IMR-90 (cell line): ENCODE results near the gene ACOT12. TPM values are rescaled to one million over a fixed set of nuclear protein-coding genes. Genes with fewer than 3 reads are reported as not detected.

ENCODE experiments used
- ATAC-seq: fragments of 200-7000 bp; cut with Tn5 transposase; 2 replicates; pipeline ENCODE4 v1.9.1; 2020; ENCODE audit warnings: low read depth, mild to moderate bottlenecking, moderate library complexity
- BruUV-seq: library from RNA; stranded (reverse); fragments of 400-500 nt; replicated peaks from 2 replicates; lab custom pipeline; 2021; lab: Mats Ljungman, UMichigan
- CTCF ChIA-PET: fragments of 300-600 bp; formaldehyde crosslinking; extraction: SDS; loops from one replicate; lab custom pipeline; 2021; ENCODE audit warnings: antibody characterized with exemption; lab: Yijun Ruan, JAX
- POLR2A ChIA-PET: fragments of 300-600 bp; sonication (Branson Sonifier 250); formaldehyde crosslinking; loops from one replicate; lab custom pipeline; 2022; ENCODE audit warnings: antibody characterized with exemption; ENCODE audit not compliant: unreplicated experiment; lab: Charles Lee
- DNase-seq: peaks from one replicate; pipeline ENCODE4 v3.0.0; 2013
- H2AFZ ChIP-seq: replicated peaks from 2 replicates; pipeline ENCODE3; 2013; ENCODE audit warnings: low read length, mild to moderate bottlenecking; ENCODE audit not compliant: poor library complexity
- H2AK5ac ChIP-seq: 2 replicates; pipeline ENCODE4 v1.6.1; 2013; ENCODE audit warnings: low read depth, low read length, inconsistent platforms
- H2AK9ac ChIP-seq: replicated peaks from 2 replicates; pipeline ENCODE3; 2013; ENCODE audit warnings: mild to moderate bottlenecking, low read depth, low read length, moderate library complexity; ENCODE audit not compliant: poor library complexity
- H2BK120ac ChIP-seq: 2 replicates; pipeline ENCODE4 v1.6.1; 2013; ENCODE audit warnings: low read depth, low read length, inconsistent platforms
- H2BK15ac ChIP-seq: 3 replicates; pipeline ENCODE4 v1.6.1; 2013; ENCODE audit warnings: low read depth, low read length, inconsistent platforms
- H2BK20ac ChIP-seq: 2 replicates; pipeline ENCODE4 v1.6.1; 2013; ENCODE audit warnings: low read depth, mild to moderate bottlenecking, inconsistent platforms, low read length, moderate library complexity
- H2BK5ac ChIP-seq: 2 replicates; pipeline ENCODE4 v1.6.1; 2013; ENCODE audit warnings: mild to moderate bottlenecking, low read depth, low read length, inconsistent platforms; ENCODE audit not compliant: poor library complexity, severe bottlenecking
- H3K14ac ChIP-seq: replicated peaks from 2 replicates; pipeline ENCODE4 v1.6.1; 2013; ENCODE audit warnings: low read depth, low read length, inconsistent platforms
- H3K18ac ChIP-seq: 2 replicates; pipeline ENCODE4 v1.6.1; 2013; ENCODE audit warnings: low read depth, low read length, control low read depth
- H3K23ac ChIP-seq: 2 replicates; pipeline ENCODE4 v1.6.1; 2013; ENCODE audit warnings: low read depth, low read length, inconsistent platforms
- H3K27ac ChIP-seq: 2 replicates; pipeline ENCODE4 v1.5.1; 2013; ENCODE audit warnings: mild to moderate bottlenecking, control low read depth, low read length; ENCODE audit not compliant: insufficient read depth
- H3K27me3 ChIP-seq: 2 replicates; pipeline ENCODE4 v1.6.1; 2013; ENCODE audit warnings: low read length; ENCODE audit not compliant: control insufficient read depth, insufficient read depth
- H3K36me3 ChIP-seq: 2 replicates; pipeline ENCODE4 v1.6.1; 2013; ENCODE audit warnings: low read length, mixed read lengths; ENCODE audit not compliant: control insufficient read depth, insufficient read depth
- H3K4ac ChIP-seq: 2 replicates; pipeline ENCODE4 v1.6.1; 2013; ENCODE audit warnings: low read depth, low read length, inconsistent platforms
- H3K4me1 ChIP-seq: 2 replicates; pipeline ENCODE4 v1.6.1; 2013; ENCODE audit warnings: low read length, mixed read lengths; ENCODE audit not compliant: control insufficient read depth, insufficient read depth
- H3K4me2 ChIP-seq: 2 replicates; pipeline ENCODE4 v1.6.1; 2013; ENCODE audit warnings: low read depth, mild to moderate bottlenecking, control low read depth, low read length, moderate library complexity
- H3K4me3 ChIP-seq: 2 replicates; pipeline ENCODE4 v1.5.1; 2013; ENCODE audit warnings: low read depth, mild to moderate bottlenecking, control low read depth, low read length, moderate library complexity; ENCODE audit not compliant: insufficient read depth
- H3K56ac ChIP-seq: 2 replicates; pipeline ENCODE4 v1.6.1; 2013; ENCODE audit warnings: low read length, inconsistent platforms; ENCODE audit not compliant: insufficient read depth; ENCODE audit errors: extremely low read depth
- H3K79me1 ChIP-seq, 2 experiments: 2 replicates each; pipeline ENCODE4 v1.6.1; 2013; ENCODE audit warnings: low read length in 2 of 2, inconsistent platforms in 1 of 2, low read depth in 1 of 2
- H3K9ac ChIP-seq: 2 replicates; pipeline ENCODE4 v1.6.1; 2013; ENCODE audit warnings: low read depth, low read length, control low read depth
- H3K9me1 ChIP-seq: 2 replicates; pipeline ENCODE4 v1.6.1; 2013; ENCODE audit warnings: low read length, inconsistent platforms; ENCODE audit not compliant: insufficient read depth
- H3K9me3 ChIP-seq: 2 replicates; pipeline ENCODE4 v1.6.1; 2013; ENCODE audit warnings: low read length; ENCODE audit not compliant: control insufficient read depth, insufficient read depth
- H4K20me1 ChIP-seq: 2 replicates; pipeline ENCODE4 v1.6.1; 2013; ENCODE audit warnings: low read length, inconsistent platforms; ENCODE audit not compliant: insufficient read depth
- H4K5ac ChIP-seq: 2 replicates; pipeline ENCODE4 v1.6.1; 2013; ENCODE audit warnings: mild to moderate bottlenecking, low read depth, low read length, control low read depth
- H4K8ac ChIP-seq, 2 experiments: 2 replicates each; pipeline ENCODE4 v1.6.1; 2013; ENCODE audit warnings: low read depth in 2 of 2, low read length in 2 of 2, control low read depth in 1 of 2, inconsistent platforms in 1 of 2
- H4K91ac ChIP-seq: 2 replicates; pipeline ENCODE4 v1.6.1; 2013; ENCODE audit warnings: low read depth, low read length, inconsistent platforms; ENCODE audit not compliant: insufficient read depth
- BHLHE40 ChIP-seq: fragments of 150-350 bp; IDR thresholded peaks from 2 replicates; pipeline ENCODE4 v1.6.1; 2016; ENCODE audit warnings: mild to moderate bottlenecking, low read depth, low read length
- CEBPB ChIP-seq: IDR thresholded peaks from 2 replicates; pipeline ENCODE4 v1.6.1; 2012; ENCODE audit warnings: low read depth, low read length, improper control_type of control experiment
- CHD1 ChIP-seq: IDR thresholded peaks from 2 replicates; pipeline ENCODE4 v1.6.1; 2012; ENCODE audit warnings: low read depth, low read length, improper control_type of control experiment
- CTCF ChIP-seq: conservative IDR thresholded peaks from 2 replicates; pipeline ENCODE4 v1.5.1; 2012; ENCODE audit warnings: mild to moderate bottlenecking, low read depth, low read length, improper control_type of control experiment
- FOS ChIP-seq: fragments of 150-350 bp; IDR thresholded peaks from 2 replicates; pipeline ENCODE4 v1.6.1; 2016; ENCODE audit warnings: low read depth, low read length
- MAFK ChIP-seq: IDR thresholded peaks from 2 replicates; pipeline ENCODE4 v1.6.1; 2012; ENCODE audit warnings: low read depth, low read length, improper control_type of control experiment
- MAZ ChIP-seq: IDR thresholded peaks from 2 replicates; pipeline ENCODE4 v1.6.1; 2012; ENCODE audit warnings: low read depth, mild to moderate bottlenecking, low read length, improper control_type of control experiment, moderate library complexity, borderline replicate concordance
- MXI1 ChIP-seq: IDR thresholded peaks from 2 replicates; pipeline ENCODE4 v1.6.1; 2012; ENCODE audit warnings: low read depth, mild to moderate bottlenecking, low read length, moderate library complexity, borderline replicate concordance
- NFE2L2 ChIP-seq: fragments of 150-350 bp; IDR thresholded peaks from 2 replicates; pipeline ENCODE4 v1.6.1; 2016; ENCODE audit warnings: low read depth, mild to moderate bottlenecking, low read length
- POLR2A ChIP-seq: IDR thresholded peaks from 2 replicates; pipeline ENCODE4 v1.6.1; 2012; ENCODE audit warnings: mild to moderate bottlenecking, low read depth, low read length
- RAD21 ChIP-seq: IDR thresholded peaks from 2 replicates; pipeline ENCODE4 v1.6.1; 2012; ENCODE audit warnings: low read length, improper control_type of control experiment
- RCOR1 ChIP-seq: IDR thresholded peaks from 2 replicates; pipeline ENCODE4 v1.6.1; 2012; ENCODE audit warnings: mild to moderate bottlenecking, low read length, improper control_type of control experiment; ENCODE audit not compliant: insufficient replicate concordance
- RFX5 ChIP-seq: IDR thresholded peaks from 2 replicates; pipeline ENCODE4 v1.8.0; 2012; ENCODE audit warnings: low read depth, mild to moderate bottlenecking, low read length, moderate library complexity
- SMC3 ChIP-seq: fragments of 150-350 bp; IDR thresholded peaks from 2 replicates; pipeline ENCODE4 v1.6.1; 2016; ENCODE audit warnings: low read depth, mild to moderate bottlenecking, antibody characterized with exemption, low read length, moderate library complexity
- USF2 ChIP-seq: fragments of 150-350 bp; IDR thresholded peaks from 2 replicates; pipeline ENCODE4 v1.6.1; 2017; ENCODE audit warnings: mild to moderate bottlenecking, antibody characterized with exemption, low read length, low read depth
- WGBS, 2 experiments: methylation state at CpG; one replicate each; pipeline versions ENCODE4 v1.1.5 to v1.1.7; 2013; ENCODE audit warnings: missing lambda C conversion rate in 2 of 2; ENCODE audit not compliant: insufficient read length in 1 of 2; ENCODE audit errors: extremely low coverage in 2 of 2; 5-methylcytosine and 5-hydroxymethylcytosine counted together
- dilution Hi-C: fragments of 300-500 bp; cut with HindIII; formaldehyde crosslinking; loops from one replicate; pipeline ENCODE4 v1.14.3; 2018; ENCODE audit warnings: low sequenced_read_pairs; ENCODE audit not compliant: unreplicated experiment
- in situ Hi-C: fragments of 300-500 bp; cut with MboI; formaldehyde crosslinking; loops from 3 replicates; pipeline ENCODE4 v1.14.3; 2019; ENCODE audit warnings: low sequenced_read_pairs, inconsistent platforms, mixed read lengths
- intact Hi-C: fragments of 100-400 bp; cut with micrococcal nuclease; formaldehyde crosslinking; loops from 2 replicates; pipeline ENCODE4 v1.10.0; 2022
- polyA plus RNA-seq, 3 experiments: library from polyadenylated mRNA; depleted of rRNA; stranded (reverse); fragments of >200 nt; gene quantifications; 2 replicates each; pipeline ENCODE4 v1.2.3, GENCODE V29; 2012; ENCODE audit warnings: low replicate concordance in 1 of 3
- total RNA-seq: library from RNA; depleted of rRNA; stranded (reverse); fragments of >200 nt; gene quantifications from 2 replicates; pipeline ENCODE4 v1.2.3, GENCODE V29; 2012
- TF ChIP-seq, protein P1 (sequence below): fragments of 150-350 bp; IDR thresholded peaks from 2 replicates; pipeline ENCODE4 v1.6.1; 2016; ENCODE audit warnings: low read depth, mild to moderate bottlenecking, low read length, moderate library complexity, borderline replicate concordance

The ACOT12 gene
- total and polyA plus RNA-seq, 2 of the 4 experiments (the other 2 are of a cell fraction) = not detected

DNA sequence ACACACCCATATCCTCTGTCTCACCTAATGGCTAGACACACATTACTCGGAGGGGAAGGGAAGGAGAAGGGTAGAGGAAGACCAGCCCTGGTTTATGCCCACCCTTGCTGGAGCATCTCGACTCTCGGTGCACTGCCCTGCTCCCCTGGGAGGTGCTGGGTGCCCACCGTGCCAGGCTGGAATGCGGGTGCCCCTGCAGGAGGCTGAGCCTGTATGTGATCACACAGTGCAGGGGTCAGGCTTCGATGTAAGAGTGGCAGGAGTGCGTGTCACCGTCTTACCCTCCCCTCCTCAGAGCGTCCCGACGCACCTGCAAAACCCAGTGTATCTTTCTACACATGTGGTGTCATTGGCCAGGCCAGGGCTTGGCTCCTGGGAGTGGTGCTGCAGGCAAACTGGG is 7.3 kb upstream of the ACOT12 start:
- DNase-seq (no peak), ATAC-seq (no peak)
- no peak overlapping the region for H4K8ac ChIP-seq
- 100% methylated on average over 1 of the region's 11 CpGs; no CpG with 5 or more reads in 1 of the 2 experiments for whole genome bisulfite sequencing, 2 experiments
- H3K36me3 ChIP-seq = no peaks in the 10 kb centered on the region
- H3K79me1 ChIP-seq = no peaks in the 10 kb centered on the region
- no peak overlapping the region for H2BK15ac ChIP-seq
- H4K91ac ChIP-seq = no peak overlapping the region
- ChIA-PET CTCF (no interaction called here), POLR2A (no interaction called here)
- in situ Hi-C loops (no loop called here), dilution Hi-C loops (no loop called here), intact Hi-C loops (no loop called here)
- no peak overlapping the region for H3K27ac ChIP-seq
- H3K4ac ChIP-seq = no peak overlapping the region
- H3K9me3 ChIP-seq = no peaks in the 10 kb centered on the region
- no peak overlapping the region for H2AK5ac ChIP-seq
- H3K9ac ChIP-seq = no peak overlapping the region
- H4K5ac ChIP-seq = no peak overlapping the region
- H3K23ac ChIP-seq = no peak overlapping the region
- no peak overlapping the region for H2BK5ac ChIP-seq
- H2BK120ac ChIP-seq = no peak overlapping the region
- no TSS peak for BruUV-seq
- no peak overlapping the region for H3K18ac ChIP-seq
- H3K4me1 ChIP-seq = no peaks in the 10 kb centered on the region; the same call in 1 of the 2 replicates
- H2AK9ac ChIP-seq = no peak overlapping the region
- H2BK20ac ChIP-seq = no peak overlapping the region
- no peaks in the 10 kb centered on the region for H4K20me1 ChIP-seq
- H3K14ac ChIP-seq = no peak overlapping the region
- no peaks in the 10 kb centered on the region for H3K9me1 ChIP-seq
- no peak overlapping the region for H3K4me2 ChIP-seq
- TF ChIP-seq MXI1 = no peak
- no peak for TF ChIP-seq SMC3
- no peak for TF ChIP-seq POLR2A
- TF ChIP-seq CHD1 = no peak
- TF ChIP-seq, protein P1, sequence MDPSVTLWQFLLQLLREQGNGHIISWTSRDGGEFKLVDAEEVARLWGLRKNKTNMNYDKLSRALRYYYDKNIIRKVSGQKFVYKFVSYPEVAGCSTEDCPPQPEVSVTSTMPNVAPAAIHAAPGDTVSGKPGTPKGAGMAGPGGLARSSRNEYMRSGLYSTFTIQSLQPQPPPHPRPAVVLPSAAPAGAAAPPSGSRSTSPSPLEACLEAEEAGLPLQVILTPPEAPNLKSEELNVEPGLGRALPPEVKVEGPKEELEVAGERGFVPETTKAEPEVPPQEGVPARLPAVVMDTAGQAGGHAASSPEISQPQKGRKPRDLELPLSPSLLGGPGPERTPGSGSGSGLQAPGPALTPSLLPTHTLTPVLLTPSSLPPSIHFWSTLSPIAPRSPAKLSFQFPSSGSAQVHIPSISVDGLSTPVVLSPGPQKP = no peak
- no peak for TF ChIP-seq RAD21
- TF ChIP-seq CEBPB = no peak
- TF ChIP-seq NFE2L2 = no peak
- TF ChIP-seq RCOR1 = no peak
- no peak for TF ChIP-seq CTCF
- TF ChIP-seq MAFK = no peak
- TF ChIP-seq FOS = no peak
- TF ChIP-seq BHLHE40 = no peak
- TF ChIP-seq RFX5 = no peak
- no peak for TF ChIP-seq MAZ
- TF ChIP-seq USF2 = no peak
- H3K56ac ChIP-seq = no peak overlapping the region
- H2AFZ ChIP-seq = no peak overlapping the region
- H3K4me3 ChIP-seq = no peak overlapping the region
- H3K27me3 ChIP-seq = no peaks in the 10 kb centered on the region; the same call in 1 of the 2 replicates
